HG02571 (cell line): ENCODE results near the gene ASB16.
"Not testable (repeated sequence)": the region's sequence is repeated elsewhere in the genome, so short reads cannot be mapped to it uniquely, and the experiment has no call there.

ENCODE experiments used
- ATAC-seq: cut with Tn5 transposase; IDR thresholded peaks from one replicate; pipeline ENCODE4 v1.9.1; 2021; ENCODE audit warnings: mild to moderate bottlenecking, moderate library complexity; ENCODE audit not compliant: unreplicated experiment

The ASB16 gene

GRCh38 chr17:44170499-44171201, at the start of gene ASB16:
Gene ASB16 (plus strand): TSS chr17:44170704. CDS start chr17:44170790, 86 bp downstream.
- no peak for ATAC-seq

DNA sequence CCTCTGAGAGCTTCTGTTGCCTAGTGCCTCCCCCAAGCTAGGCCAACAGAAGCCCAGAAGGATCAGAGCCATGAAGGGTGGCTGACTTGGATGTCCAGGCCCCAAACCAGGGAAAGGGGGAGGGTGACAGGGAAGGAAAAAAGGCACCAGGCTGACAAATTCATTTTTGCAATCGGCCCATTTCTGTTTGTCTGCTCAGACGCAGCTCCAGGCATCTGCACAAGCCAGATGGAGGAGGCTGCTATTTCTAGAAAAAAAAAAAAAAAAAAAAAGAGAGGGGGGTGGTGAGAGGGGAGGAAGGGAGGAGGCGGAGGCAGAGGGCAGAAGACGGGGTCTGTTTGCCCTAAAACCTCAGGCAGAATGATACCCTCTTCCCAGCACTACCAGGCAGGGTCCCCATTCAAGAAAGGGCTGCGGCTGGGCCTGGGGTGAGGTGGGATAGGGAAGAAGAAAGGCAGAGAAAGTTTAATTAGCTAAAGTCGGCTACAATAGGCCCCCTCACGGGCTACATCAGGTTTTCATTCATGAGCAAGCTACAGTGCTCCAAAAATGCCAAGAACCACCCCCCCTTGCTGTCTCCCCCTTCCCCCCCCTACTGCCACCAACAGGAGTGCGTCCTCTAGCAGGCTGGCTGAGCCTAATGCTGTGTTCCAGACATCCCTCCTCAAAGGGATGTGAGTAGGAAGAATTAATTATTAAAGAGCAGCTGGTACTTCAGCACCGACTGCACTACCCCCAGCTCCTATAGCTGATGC, 49.5 kb upstream of the ASB16 start:
- no peak for ATAC-seq

GRCh38 chr17:44121997-44122815, 48.3 kb upstream of the ASB16 start:
- no peak for ATAC-seq

GRCh38 chr17:44122816-44123355, 47.6 kb upstream of the ASB16 start:
- no peak for ATAC-seq

DNA sequence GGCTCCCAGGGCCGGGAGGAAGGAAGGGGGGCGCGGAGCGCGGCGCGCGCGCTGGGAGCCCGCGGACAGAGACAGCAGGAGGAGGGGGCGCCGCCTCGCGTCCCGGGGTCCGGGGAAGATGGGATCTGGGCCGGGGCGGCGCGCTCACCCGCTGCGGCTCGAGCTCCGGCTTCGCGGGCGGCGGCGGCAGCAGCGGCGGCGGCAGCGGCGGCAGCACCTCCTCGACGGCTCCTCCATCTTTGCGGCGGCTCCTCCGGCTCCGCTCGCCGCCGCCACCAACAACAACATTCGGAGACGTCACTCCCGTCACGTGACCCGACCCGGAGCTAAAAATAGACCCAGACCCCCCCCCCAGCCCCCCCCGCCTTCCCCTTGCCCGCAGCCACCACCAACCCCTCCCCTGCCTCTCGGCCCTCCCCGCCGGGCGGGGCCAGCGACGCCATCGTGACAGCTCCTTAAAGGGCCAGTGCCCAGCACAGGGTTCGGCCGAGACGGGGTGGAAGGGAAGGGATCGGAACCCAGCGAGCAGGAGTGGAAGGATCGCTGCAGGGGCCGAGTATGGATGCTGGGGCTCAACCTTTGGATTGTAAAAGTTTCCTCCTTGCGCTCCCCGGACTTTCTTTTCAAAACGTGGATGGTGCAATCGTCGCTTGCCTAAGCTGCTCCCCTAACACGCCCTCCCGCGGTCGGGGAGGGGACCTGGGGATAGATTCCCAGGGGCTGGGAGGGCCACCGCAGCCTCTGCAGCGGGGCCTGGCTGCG, 47.0 kb upstream of the ASB16 start, which contains the start of gene HDAC5:
TSS of gene HDAC5 (minus strand) at position 286 of the 762 bp plus-strand sequence. CDS start 6,126 bp downstream, outside the sequence.
- peak; percentile 88 for ATAC-seq

DNA sequence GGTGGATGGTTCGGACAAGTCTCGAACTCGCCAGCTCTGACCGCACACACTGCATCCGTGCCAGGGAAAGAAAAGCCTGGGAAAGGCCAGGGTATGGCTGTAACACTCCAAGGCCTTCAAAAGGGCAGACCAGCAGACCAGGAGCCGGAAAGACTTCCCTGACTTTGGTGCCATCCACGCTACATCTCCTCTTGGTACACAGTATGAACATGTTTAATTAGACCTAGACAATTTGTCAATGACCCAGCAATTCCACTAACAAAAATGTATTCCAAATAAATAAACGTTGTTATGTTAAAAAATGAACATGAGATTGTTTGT, 46.4 kb upstream of the ASB16 start:
- no peak for ATAC-seq

DNA sequence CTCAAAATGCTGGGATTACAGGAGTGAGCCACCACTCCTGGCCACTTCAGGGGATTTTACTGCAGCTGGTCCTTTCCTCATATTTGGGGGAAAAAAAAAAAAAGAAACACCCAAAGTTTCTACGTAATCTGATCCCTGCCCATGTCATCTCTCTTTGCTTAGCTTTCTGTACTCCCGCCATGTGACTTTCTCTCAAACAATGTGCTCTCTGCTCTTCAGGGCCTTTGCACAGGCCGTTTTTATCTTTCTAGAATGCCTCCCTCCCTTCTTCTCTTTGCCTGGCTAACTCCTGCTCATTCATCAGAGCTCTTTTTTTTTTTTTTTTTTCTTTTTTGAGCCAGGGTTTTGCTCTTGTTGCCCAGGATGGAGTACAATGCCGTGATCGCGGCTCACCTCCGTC, 42.1 kb upstream of the ASB16 start:
- no peak for ATAC-seq

GRCh38 chr17:44130693-44131349, 39.7 kb upstream of the ASB16 start:
- ATAC-seq, result no peak

GRCh38 chr17:44131372-44131771, 39.1 kb upstream of the ASB16 start:
- ATAC-seq, result not testable (repeated sequence)

GRCh38 chr17:44132275-44132821, 38.2 kb upstream of the ASB16 start:
- no peak for ATAC-seq

- no peak for ATAC-seq
Observed at GRCh38 chr17:44133918-44134476, 36.5 kb upstream of the ASB16 start.

- no peak for ATAC-seq
Observed at GRCh38 chr17:44134752-44135568, 35.5 kb upstream of the ASB16 start.

DNA sequence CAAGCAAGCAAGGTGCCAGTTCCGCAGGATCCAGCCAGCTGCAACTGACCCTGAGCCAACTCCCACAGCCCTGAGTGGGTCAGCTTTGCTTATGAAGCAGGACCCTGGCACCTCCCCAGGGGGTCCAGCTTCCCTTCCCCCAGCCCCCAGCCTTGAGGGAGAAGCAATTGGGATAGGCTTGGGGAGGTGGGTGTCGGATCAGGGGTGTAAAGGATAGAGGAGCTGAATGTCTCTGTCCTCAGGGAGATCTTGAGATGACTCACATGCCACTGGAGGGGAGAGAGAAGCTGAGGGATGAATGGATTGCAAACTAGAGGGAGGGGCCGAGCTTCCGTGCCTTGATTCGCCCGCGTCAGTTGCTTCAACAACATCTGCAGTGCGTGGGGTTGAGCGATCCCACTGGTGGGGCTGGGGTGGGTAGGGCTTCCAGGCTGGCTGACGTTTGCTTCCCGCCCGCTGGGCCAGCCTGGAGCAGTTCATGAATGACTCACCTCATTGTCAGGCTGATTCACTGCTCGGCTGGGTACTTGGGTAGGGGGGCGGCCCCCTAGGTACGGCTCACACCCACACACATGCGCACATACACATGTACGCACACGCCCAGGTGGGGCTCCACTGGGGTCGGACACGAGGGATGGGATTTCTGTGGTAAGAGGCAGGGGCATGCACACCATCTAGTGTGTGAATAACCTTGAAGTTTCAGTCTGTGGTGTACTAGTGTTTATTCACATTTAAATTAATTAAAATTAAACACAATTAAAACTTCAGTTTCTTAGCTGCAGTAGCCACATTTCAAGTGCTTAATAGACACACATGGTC, 32.4 kb upstream of the ASB16 start:
- ATAC-seq, result no peak

- ATAC-seq, result not testable (repeated sequence)
Observed at GRCh38 chr17:44143921-44144320, 26.6 kb upstream of the ASB16 start.

GRCh38 chr17:44144966-44145739, 25.4 kb upstream of the ASB16 start:
- ATAC-seq, result no peak

- ATAC-seq, result no peak
Observed at GRCh38 chr17:44146375-44147346, 23.8 kb upstream of the ASB16 start.
